DMS53 (cell line): ENCODE measurements around the gene WDR93.
"Not testable (repeated sequence)": the region's sequence is repeated elsewhere in the genome, so short reads cannot be mapped to it uniquely, and the experiment has no call there.

Source experiments
- DNase-seq: peaks from one replicate; lab custom pipeline; 2025; lab: John Stamatoyannopoulos, UW

The WDR93 gene

DNA sequence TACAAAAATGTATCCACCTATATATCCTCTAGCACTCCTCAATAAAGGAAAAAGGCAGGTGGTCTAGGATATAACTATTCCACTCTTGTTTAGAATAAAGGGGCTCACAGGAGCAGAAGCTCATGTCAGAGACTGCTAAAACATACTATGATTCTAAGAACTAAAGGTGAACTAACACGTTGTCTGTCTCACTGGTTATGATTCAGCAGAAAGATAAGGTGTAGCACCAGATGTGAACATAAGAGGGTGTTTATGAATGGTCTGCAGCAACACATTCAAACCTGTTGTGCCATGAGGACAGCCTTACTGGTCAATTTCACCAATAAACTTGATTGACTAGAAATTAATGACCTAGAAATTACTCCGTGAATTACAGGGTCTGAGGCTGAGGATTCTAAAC, 4.6 kb upstream of the WDR93 start:
- DNase-seq = no peak

DNA sequence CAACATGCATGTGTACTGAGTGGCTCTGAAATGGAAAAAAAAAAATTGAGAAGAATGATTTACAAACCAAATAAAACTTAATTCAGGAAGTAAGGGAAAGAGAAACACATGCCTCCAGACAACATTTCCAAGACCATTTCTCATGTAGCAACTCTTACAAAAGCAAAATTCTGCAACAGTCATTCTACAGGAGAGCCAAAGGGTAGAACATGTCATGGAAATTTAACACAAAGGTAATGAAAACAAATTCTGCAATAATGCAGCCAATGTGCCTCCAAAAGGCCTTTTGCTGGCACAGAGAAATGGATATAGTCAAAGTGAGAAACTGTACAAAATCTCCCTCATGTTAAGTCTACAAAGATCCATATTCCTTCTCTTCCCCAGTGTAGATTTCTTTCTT, 4.1 kb upstream of the WDR93 start:
- no peak for DNase-seq

DNA sequence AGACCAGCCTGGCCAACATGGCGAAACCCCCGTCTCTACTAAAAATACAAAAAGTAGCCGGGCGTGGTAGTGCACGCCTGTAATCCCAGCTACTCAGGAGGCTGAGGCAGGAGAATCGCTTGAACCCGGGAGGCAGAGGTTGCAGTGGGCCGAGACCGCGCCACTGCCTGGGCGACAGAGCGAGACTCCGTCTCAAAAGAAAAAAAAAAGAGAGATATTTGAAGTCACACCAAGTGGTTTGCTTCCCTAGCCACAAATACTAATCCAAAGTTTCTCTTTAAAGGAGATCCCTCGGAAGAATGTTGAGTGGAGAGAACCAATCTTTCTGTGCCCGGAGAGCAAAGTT, 708 bp upstream of the WDR93 start:
- not testable (repeated sequence) for DNase-seq

DNA sequence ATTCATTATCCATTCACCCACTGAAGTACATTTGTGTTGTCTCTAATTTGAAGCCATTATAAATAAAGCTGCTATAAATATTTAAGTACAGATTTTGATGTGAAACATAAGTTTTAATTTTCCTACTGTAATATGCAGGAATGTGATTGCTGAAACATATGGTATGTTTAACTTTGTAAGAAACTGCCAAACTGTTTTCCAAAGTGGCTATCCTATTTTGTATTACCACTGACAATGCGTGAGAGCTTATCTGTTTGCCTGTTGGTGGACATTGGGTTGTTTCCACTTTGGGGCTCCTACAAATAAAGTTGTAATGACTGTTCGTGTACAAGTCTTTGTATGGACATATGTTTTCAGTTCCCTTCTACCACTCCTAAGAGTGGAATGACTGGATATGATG, 2.5 kb downstream of the WDR93 start:
- no peak for DNase-seq

DNA sequence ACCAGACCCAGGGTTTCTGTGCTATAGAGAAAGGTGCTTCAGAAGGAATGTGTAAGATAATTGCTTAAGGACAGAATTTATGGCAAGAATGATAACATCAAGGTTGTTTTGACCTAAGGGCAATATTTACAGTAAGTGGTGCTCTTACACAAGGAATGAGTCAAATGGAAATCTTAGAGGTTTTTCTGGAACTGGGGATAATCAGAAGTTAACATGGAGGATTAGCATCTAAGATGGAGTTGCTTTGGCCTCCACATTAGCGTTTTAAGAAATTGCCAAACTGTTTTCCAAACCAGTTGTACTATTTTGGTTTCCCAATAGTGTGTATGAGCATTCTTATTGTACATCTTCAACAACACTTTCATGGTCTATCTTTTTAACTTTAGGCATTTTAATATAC, 3.1 kb downstream of the WDR93 start:
- no peak for DNase-seq

DNA sequence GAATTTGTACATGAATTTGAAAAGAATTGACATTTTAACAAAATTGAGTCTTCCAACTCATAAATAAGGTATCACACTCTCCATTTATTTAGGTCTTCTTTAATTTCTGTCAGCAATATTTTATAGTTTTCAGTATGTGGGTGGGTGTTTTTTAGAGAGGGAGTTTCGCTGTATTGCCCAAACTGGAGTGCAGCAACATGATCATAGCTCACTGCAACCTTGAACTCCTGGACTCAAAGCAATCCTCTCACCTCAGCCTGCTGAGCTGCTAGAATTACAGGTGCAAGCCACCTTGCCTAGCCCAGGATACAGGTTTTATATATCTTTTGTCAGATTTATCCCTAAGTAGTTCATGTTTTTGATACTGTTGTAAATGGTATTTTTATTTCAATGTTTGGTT, 4.6 kb downstream of the WDR93 start:
- no peak for DNase-seq

DNA sequence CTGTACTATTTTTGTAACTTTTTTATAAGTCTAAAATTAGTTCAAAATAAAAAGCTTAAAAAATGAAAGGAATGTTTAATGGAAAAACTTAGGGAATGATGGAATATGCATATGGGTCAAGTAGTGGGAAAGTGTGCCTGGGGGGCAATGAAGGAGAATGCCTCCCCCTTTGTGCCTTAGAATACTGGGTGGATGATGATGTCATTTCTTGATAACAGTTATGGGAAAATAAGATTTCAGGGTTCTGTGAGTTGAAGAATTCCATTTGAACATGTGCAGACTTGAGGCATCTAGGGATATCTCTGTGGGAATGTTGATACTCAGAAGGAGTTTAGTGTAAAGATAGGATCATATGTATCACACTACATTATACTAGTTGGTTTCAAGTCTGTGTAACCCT, 13.8 kb downstream of the WDR93 start:
- DNase-seq = no peak

DNA sequence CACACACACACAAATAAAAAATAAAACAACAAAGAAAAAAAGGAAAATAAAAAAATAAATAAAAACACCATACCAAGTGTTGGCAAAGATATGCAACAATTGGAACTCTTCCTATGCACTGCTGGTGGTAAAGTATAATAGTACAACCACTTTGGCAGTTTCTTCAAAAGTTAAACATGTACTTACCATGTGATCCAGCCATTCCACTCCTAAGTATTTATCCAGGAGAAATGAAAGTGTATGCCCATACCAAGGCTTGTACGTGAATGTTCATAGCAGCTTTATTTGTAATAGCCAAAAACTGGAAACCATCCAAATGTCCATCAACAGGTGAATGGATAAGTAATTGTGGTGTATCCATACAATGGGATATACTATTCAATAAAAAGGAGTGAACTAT, 17.0 kb downstream of the WDR93 start:
- no peak for DNase-seq

DNA sequence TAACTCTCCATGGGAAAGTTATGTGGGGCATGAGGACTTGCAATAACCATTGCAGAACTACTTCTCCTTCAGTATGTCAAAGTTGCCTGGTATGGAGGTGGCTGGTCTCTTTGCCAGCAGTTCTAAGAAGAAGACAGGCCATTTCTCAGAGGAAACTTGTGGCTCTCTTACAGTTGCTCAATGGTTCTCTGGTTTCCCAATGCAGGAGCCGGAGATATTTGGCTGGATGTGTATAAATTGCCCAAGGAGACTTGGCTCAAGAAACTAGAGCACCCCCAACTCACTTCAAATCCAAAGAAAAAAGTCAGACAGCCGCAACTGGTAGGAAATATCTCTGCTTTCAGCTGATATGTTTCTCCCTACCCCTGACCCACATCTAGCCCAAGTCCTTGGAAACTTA, 24.2 kb downstream of the WDR93 start:
- no peak for DNase-seq

DNA sequence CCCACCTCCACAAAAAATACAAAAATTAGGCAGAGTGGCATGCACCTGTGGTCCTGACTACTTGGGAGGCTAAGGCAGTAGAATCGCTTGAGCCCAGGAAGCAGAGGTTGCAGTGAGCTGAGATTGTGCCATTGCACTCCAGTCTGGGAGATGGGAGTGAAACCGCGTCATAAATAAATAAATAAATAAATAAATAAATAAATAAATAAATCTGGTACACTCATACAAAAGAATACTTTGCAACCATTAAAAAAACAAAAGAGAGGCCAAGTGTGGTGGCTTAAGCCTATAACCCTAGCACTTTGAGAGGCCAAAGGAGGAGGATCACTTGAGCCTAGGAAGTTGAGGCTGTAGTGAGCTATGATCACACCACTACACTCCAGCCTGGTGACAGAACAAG, 32.4 kb downstream of the WDR93 start:
- no peak for DNase-seq

DNA sequence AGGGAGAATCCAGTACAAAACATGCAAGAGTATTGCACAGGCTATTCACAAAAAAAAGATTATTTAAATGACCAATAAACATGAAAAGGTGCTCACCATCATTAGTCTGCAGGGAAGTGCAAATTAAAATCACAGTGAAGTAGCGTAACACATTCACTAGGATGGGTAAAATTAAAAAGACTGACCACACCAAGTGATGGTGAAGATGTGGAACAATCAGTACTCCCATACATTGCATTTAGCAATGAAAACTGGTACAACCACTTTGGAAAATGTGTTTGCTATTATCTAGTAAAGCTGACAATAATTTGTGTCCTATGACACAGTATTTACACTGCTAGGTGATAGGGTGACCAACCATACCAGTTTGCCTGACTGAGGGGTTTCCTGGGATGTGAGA, 34.0 kb downstream of the WDR93 start:
- DNase-seq = no peak

DNA sequence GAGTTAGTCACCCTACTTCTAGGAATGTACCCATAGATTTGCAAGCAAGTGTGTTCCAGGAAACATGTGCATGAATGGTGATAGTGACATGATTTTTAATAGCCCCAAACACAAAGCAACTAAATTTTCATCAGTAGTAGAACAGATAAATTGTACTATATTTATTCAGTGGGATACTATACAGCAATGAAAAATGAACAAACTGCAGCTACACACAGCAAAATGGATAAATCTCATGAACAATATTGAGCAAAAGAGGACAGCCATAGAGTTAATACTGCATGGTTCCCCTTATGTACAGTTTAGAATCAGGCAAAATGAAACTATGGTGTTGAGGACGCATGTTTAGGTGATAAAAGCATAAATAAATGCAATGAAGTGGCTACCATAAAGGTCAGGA, 34.5 kb downstream of the WDR93 start:
- DNase-seq = no peak

DNA sequence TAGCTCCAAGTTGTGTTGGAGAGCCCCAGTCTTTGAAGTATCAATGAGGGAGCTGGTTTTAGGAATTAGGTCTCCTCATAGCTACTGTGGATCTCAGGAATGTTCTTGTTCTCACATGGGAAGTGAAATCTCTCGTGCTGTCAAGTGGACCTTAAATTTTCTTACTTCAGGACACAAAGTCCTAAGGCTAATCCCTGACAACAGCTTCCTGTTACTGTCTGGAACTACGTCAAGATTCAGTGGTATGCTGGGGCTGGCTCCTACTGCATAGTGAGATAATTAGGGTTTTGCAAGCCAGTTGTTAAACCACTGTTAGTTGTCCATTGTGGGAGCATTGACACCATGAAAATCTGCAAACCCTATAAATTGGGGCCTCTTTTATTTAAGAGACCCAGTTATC, 37.6 kb downstream of the WDR93 start:
- no peak for DNase-seq

DNA sequence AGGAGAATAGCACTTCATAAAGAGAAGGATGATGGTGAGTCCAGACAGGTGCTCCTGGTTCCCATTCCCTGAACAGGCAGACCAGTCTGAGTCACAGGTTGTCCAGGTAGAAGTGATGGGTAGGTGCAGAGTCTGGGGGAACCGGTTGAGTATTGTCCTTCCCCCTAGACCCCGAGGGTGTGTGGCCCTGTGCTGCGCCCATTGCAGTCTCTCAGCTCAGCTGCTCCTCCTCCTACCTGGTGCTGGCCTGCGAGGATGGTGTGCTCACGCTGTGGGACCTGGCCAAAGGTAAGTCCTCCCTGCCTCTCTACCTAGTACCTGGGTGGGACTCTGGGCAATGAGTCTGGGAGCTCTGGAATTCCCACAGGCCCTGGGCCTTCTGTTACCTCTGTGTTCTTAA, 40.7 kb downstream of the WDR93 start:
- no peak for DNase-seq

DNA sequence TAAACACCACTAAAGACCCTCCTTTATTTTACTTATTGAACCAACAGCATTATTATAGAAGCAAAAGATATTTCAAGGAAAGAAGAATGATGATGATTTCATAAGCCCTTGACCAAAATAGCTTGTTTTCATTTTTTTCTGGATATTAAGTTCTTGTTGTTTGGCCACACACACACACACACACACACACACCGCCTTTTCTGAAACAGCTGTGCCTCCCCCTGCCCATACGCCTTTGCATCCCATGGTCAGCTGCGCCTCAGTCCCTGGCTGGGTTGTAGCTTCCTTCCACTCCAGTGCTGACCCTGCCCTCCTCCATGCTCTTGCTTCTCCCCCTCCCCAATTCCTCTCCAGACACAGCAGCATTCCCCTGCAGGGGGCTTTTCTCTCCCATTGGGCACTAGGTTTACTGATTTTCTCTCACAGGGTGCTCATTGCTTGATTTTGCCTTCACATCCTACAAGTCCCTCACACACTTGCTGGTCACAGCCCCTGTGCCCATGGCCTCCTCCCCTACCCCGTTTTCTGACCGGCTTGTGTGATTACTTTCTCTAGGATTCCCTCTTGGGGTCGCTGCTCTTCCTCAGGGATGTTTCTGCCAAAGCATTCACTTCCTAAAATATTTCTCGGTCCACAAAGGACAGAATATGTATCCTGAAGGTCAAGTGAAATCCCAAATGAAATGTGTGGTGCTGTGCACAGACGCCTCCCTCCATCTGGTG, 42.0 kb downstream of the WDR93 start:
- DNase-seq = no peak

DNA sequence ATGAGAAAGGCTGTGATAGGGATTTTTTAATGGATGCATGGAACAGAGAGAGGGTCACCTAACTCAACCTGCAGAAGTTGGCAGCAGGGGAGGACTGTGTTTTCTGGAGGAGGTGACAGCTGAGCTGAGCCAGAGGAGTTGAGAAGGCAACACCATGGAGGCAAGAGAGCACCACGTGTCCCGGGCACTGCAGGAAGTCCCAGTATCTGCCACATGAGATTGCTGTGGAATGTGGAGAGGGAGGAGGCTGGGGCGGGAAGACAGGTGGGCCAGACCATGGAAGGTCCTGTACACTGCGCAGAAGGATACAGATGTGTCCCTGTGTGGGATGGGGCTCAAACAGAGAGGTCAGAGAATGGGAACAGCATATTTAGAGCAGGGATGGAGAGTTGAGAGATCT, 45.2 kb downstream of the WDR93 start:
- no peak for DNase-seq

DNA sequence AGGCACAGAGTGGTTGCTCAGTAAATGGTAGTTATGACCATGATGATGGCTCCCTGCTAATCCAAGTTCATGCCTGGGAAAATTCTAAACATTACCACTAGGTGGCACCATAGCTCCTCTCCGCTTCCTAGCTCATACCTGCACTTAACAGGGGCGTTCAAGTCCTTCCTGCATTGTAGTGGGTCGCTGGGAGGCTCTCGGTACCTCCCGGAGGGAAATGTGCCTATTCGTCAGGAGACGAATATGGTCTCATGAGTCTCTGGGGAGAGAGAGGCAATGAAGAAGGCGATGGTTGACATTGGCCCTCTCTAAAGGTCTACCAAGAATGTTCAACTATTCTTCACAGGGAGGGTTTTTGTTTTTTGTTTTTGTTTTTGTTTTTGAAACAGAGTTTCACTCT, 49.5 kb downstream of the WDR93 start:
- DNase-seq = peak; percentile 81

DNA sequence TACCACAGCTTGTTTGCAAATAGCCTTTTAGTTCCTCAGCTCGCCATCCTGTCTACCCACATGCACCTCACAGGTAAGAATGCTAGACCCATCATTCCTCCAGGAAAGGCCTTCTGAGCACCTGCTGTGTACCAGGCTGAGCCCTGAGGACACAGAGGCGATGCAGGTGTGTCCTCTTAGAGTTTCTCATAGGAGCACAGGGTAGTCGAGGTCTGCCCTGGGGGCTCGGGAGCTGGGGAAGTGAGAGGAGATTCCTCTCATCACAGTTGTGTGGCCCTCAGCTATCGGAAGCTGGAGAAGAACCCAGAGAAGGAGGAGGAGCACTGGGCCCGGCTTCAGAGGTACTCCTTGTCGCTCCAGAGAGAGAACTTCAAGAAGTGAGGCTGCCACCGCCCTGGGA, 52.4 kb downstream of the WDR93 start:
- DNase-seq = no peak

DNA sequence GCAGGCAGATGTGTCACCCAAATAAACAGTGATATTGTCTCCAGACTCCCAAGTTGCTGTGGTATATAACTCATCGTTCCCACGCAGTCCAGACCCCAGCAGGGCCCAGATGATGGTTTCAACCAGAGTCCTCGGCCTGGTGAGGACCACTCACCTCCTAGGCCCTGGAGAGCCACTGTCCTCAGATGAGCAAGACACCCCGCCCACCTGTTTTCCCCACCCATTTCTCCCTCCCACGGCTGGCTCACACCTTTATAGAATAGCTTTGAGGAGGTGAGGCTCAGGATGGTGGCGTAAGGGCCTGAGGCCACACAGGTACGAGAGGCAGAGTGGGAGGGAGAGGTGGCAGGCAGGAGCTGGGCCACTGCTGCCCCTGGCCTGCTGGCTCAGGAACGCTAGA, 53.0 kb downstream of the WDR93 start:
- DNase-seq = no peak

DNA sequence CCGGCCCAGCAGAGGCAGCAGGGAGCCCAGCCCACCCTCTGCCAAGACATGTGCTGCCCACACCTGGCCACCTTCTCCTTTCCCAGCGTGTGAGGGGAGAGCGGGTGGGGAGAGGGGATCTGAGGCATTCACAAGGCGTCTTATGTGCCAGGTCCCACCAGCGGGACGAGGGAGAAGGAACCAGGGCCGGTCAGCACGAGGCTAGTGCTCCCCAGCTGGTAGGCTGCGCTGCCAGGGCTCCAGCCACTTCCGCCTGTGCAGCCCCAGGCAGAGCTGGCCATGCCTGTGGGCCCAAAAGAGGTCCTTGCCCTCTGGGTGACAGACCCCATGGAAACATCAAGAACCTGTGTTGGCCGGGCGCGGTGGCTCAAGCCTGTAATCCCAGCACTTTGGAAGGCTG, 54.5 kb downstream of the WDR93 start:
- no peak for DNase-seq

DNA sequence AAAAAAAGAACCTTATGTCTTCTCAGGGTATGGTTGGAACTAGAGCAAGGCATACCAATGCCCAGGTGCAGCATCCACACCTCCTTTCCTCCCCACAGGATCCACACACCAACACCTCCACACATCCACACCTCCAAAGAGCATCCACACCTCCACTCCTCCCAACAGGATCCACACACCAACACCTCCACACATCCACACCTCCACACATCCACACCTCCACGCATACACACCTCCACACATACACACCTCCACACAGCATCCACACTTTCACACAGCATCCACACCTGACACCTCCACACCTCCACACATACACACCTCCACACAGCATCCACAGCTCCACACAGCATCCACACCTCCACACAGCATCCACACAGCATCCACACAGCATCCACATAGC, 55.2 kb downstream of the WDR93 start:
- DNase-seq = no peak

DNA sequence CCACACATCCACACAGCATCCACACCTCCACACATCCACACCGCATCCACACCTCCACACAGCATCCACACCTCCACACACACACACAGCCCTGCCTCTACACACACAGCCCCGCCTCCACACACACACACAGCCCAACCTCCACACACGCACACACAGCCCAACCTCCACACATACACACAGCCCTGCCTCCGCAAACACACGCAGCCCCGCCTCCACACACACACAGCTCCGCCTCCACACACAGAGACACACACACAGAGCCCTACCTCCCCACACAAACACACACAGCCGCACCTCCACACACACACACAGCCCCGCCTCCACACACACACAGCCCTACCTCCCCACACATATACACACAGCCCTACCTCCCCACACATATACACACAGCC, 55.8 kb downstream of the WDR93 start:
- peak; percentile 29 for DNase-seq

DNA sequence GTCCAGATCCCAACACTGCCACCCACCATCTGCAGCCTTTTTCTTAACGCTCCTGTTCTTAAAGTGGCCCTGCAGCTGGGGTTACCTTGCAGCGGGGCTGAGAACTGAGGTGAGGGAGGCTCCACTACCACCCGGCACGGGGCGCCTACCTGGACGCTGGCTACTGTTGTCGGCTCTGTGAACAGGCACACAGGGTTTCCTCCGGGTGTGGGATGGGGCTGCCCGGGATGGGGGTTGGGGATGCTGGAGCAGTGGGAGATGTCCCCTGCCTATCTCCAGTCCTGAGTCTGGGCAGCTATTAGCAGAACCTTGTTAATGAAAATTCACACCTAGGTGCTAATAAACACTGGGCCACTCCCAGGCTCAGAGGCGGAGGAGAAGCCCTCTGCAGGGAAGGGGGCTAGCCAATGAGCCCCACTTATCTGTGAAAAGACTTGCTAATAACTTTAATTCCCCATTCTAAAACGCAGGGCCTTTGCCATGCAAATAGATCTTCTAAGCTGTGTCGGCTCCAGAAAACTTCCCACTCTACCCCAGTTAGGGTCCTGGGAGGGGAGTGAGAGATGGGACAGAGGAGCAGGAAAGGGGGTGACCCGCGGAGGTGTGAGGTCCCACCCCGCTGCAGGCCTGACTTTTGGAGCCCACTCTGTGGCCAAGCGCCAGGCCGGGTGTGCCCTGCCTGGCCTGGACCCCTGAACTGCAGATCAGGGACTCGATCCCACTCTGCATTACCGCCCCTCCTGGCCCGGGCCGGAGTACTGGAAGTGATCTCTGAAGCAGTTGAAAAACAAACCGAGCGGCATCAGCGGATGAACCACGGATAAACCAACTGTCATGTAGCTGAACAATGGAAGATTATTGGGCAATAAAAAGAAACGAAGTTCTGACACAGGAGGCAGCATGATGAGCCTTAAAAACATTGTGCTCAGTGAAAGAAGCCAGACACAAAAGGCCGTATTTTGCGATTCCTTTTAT, 57.4 kb downstream of the WDR93 start:
- no peak for DNase-seq

DNA sequence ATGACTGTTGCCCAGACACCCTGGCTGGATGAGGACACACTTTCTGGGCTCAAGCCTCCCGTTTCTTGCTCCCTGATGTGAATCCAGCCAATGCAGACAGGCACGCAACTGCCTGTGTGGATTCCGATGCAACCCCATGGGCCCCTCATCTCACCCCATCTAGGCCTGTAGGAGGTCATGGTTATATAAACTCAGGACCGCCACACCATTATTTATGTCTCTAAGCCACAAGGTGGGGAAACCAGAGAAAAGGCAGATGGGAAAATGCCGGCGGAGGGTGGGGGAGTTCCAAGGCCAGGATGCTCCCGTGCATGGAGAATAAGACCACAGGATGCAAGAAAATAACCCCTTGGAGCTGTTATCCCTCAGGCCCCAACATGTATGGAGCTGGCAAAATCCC, 58.4 kb downstream of the WDR93 start:
- DNase-seq = no peak
